Activated T-cell treated with anti-CD3 and anti-CD28 coated beads for 24 hours (primary cell): ENCODE data around the gene C3orf85.
"Not testable (repeated sequence)": the region's sequence is repeated elsewhere in the genome, so short reads cannot be mapped to it uniquely, and the experiment has no call there.

Experiments
- DNase-seq: peaks from one replicate; pipeline ENCODE4 v3.0.0-alpha.2; 2020; ENCODE audit warnings: low read depth

The C3orf85 gene, protein sequence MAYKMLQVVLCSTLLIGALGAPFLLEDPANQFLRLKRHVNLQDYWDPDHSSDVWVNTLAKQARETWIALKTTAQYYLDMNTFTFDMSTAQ

DNA sequence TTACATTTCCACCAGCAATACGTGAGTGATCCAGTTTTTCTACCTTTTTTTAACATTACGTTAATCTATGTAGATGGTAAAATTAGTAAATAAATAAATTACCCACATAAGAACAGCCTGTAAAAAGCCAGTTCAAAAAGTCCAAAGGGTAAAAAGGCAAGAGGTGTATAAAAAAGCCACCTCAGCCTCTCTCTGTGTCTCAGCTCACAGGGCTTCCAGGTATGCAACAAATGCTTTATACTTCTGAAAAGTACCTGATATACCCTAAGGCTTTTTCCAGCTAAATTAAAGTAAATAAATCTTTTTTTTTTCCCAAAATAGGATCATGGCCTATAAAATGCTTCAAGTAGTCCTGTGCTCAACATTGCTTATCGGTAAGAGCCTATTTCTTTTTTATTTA is at the start of gene C3orf85:
Gene C3orf85, plus strand, starts transcription at position 197 of the 400 bp plus-strand sequence. Its CDS starts 129 bp downstream, at position 326.
- no peak for DNase-seq

- DNase-seq: no peak
Measured at GRCh38 chr3:109089265-109089664, 47.3 kb upstream of the C3orf85 start.

DNA sequence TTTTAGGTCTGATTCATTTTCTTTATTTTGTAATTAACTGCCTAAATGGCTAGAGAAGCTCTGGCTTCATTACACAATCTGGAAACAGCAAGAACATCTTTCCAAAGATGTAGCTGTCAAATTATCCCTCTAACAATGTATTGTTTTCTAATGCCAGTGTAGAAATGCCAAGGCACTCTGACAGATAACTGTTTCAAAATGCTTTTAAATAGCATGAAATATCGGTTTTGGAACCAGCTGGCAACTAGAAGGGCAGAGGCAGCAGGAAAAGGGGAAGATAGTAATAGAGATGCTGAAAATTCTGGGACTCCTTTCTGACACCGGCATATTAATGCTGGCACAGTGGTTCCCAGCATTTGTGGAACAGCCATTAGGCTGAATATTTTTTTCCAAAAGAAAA is 44.7 kb upstream of the C3orf85 start:
- no peak for DNase-seq

- no peak for DNase-seq
Measured at GRCh38 chr3:109093561-109093960, 43.0 kb upstream of the C3orf85 start.

DNA sequence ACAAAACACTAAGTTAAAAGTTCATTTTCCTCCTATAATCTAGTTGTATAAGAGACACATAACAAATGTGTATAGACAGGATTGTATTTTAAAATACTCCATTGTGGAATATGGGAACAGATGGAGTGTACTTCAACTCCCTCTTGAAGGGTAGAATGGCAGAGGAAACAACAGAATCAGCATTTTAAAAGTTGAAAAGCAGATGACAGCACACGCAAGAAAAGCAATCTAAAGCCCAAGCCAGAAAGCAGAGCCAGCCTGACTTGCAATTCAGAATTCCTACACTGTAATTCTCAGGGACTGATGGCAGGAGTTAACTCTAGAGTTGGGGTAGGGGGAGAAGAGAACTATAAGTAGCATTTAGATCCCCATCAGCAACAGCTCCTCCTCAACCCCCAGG is 41.4 kb upstream of the C3orf85 start:
- DNase-seq: no peak

- no peak for DNase-seq
Measured at GRCh38 chr3:109098079-109098644, 38.4 kb upstream of the C3orf85 start.

GRCh38 chr3:109109574-109109973 is 26.9 kb upstream of the C3orf85 start:
- no peak for DNase-seq

GRCh38 chr3:109112946-109113760 is 23.4 kb upstream of the C3orf85 start:
- DNase-seq: no peak

DNA sequence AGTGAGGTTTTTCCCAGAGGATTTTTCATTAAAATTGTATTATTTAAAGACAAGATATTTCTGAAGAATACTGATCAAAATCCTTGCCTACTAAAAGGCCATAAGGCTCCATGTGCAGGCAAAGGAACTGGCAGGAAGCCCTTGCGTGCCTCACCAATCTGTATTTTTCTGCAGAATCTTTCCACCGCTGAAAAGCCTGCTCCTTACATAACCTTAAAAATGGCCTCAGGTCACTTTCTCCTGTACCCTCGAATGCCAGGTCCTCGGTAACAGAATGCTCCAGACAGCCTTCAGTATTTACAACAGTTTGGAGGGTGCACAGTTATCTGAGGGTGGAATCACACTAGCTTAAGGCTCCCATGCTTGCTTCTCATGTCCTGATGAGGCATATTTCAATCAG is 21.8 kb upstream of the C3orf85 start:
- no peak for DNase-seq

DNA sequence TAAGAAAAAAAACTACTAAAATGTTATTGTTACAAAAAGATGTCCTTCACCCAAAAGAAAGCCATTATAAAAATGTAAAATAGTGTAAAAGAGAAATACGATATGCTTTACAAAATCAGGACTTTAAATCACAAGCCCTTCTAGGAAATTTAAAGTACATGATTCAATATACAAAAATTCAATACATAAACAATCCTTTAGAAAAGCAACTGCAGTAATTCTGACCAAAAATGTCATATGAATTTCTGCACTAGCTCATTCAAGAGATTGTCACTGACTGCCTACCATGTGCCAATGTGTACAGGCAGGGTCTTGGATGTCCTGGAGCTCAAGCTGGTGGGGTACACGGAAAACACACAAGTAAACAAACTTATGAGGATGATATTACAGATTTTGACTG is 21.1 kb upstream of the C3orf85 start:
- DNase-seq: no peak

DNA sequence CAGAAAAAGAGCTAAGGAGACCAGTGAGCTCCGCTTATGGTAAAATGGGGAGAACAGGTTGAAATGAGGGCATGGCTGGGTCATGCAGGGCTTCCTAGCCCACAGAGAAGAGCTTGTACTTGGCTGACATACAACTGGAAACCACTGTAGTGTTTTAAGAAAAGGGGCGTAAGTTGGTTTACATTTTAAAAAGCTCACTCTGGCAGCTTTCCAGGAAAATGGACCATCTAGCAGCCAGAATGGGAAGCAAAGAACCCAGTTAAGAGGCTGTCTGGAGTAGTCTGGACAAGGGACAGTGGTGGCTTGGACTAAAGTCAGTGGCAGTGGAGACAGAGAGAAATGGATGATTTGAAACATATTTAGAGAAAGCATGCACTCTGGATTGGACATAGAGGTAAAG is 20.5 kb upstream of the C3orf85 start:
- DNase-seq: no peak

DNA sequence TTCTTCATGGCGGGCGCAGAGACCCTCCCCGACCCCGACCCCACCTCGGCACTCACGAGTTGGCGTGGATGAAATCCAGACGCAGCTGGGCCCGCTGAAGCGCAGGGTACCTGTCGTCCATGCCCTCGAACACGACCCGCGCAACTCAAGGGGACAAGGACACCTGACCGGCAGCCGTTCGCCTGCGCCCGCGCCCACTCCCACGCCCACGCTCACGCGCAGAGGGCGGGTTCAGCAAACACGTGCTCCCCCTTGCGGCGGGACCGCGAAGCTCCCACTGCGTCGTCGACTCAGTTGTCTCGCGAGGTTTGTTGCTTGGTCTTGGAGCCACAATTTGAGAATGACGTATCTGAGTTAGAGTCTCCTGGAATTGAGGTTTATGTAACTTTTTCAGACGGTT is 18.6 kb upstream of the C3orf85 start, which contains the start of gene MORC1:
Gene MORC1, minus strand, starts transcription at position 196 of the 400 bp plus-strand sequence. Its CDS starts 75 bp downstream, at position 121.
- DNase-seq: no peak

DNA sequence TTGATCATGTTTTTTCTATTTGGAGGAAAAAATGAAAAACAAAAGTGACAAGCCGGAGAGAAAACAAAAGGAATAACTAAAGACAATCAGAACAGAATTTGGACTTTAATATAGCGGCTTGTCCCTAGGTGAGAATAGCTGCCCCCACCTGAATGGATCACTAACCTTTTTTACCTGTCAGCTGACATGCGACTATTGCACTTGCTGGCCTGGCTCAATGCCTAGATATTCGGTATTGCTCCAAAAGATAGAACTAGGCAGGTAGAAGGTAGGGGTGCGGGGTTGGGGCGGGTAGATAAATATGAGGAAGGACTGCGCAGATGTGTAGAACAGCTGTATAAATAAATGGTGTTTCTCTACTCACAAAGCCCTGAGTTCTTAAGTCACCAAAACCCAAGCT is 17.9 kb upstream of the C3orf85 start:
- DNase-seq: no peak

- no peak for DNase-seq
Measured at GRCh38 chr3:109122690-109123089, 13.8 kb upstream of the C3orf85 start.

DNA sequence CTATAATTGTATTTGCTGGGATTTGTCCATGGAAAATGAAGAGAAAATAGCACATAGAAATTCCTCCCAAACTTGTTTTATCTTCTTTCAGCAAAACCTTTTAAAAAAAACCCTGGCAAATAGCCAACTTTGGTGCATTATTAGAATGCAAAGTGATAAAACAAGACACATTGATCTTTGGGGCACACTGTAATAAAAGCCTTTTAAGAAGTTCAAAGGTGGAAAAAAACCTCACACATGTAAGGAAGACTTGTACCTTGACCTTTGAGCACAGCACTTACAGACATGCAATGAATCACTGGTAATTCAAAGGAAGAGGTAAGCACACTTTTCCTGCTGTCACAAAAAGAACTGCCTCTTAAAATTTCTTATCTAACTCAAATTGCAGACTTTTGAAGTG is 10.6 kb upstream of the C3orf85 start:
- DNase-seq: no peak

DNA sequence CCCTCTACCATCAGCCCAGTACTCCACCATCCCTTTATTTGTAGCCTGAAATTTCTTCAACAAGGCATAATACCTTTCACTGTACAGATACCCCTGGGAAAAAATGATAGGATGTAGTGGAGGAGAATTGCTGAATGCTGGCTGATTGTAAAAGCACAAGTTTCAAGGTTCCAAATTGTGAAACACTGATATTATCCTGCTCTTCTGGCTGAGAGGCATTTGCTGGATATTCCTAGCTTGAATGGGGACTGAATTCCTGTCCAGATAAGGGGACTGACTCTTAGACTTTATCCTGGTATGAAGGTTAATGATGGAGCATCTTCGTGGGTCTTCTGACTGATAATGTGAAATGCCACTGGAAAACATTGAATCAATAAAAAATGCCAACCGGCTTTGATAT is 9.0 kb upstream of the C3orf85 start:
- DNase-seq: no peak

DNA sequence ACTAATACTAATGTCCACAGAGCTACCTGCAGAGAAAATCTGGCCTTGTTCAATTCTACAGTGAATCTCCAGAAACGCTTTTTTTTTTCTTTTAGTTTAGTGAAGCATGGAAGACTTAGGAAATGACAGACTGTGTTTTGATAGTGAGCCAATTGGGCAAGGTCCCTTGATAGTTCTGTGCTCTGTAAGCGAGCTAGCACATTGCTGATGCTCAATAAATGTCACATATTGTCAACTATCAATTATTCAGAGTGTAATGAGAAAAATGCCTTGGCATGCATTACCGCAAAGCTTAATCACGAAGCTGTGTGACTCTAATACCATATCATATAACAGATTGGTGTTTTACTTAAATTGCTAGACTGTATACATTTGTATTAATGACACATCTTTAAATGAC is 5.2 kb upstream of the C3orf85 start:
- no peak for DNase-seq

GRCh38 chr3:109132801-109133473 is 3.6 kb upstream of the C3orf85 start:
- no peak for DNase-seq

DNA sequence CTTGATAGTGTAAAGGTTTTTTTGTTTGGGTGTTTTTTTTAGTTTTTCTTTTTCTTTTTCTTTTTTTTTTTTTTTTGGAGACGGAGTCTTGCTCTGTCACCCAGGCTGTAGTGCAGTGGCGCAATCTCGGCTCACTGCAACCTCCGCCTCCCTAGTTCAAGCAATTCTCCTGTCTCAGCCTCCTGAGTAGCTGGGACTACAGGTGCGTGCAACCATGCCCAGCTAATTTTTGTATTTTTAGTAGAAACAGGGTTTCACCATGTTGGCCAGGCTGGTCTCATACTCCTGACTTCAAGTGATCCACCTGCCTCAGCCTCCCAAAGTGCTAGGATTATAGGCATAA is 3.1 kb upstream of the C3orf85 start:
- DNase-seq: not testable (repeated sequence)

DNA sequence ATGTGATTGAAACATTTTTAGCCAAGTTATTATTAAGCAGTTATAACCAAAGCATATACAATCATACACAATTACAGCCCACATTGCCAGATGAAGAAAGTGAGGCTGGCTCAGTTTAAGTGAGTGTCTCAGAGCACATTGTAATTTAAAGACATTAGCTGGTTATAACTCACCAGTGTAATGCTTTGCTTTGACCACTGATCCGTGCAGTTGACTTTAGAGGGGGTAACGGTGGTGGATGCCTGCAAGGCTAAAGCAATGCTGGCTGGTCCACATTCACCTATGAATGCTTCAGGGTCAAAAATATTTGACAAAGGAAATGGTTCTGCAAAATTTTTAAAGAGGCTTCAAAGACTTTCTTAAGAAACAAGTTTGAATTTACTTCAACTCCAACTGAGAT is 1.2 kb downstream of the C3orf85 start:
- DNase-seq: no peak

GRCh38 chr3:109140318-109140717 is 3.8 kb downstream of the C3orf85 start:
- no peak for DNase-seq

DNA sequence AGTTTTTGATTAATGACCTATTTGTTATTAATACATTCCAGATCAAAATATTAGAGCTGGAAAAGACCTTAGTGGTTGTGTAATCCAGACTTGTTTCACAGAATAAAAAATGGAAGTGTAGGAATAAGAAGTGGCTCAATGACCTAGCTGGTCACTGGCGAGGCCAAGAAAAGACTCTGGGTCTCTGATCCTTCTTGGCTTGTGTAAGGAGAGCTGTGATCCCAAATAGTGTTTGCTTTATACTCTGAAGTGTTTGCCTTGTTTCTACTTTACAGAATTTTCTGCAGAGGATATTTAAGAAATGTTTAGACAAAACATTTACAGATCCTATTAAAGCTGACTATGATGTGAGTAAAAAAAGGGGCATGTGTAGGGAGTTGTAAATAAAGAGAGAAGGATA is 7.1 kb downstream of the C3orf85 start:
- DNase-seq: no peak

GRCh38 chr3:109149078-109149477 is 12.6 kb downstream of the C3orf85 start:
- no peak for DNase-seq
